RWPE1 (cell line): ENCODE measurements around the gene MTSS2.
A peak's percentile ranks its signal among the peaks of the same experiment; 100 is the strongest.

Source experiments
- CTCF ChIA-PET: fragments of 350-600 bp; sonication (Branson Sonifier 250); formaldehyde crosslinking; extraction: SDS; loops from one replicate; lab custom pipeline; 2021; lab: Yijun Ruan, JAX
- POLR2A ChIA-PET: fragments of 400-600 bp; formaldehyde crosslinking; extraction: SDS; loops from one replicate; lab custom pipeline; 2020; ENCODE audit warnings: antibody characterized with exemption; ENCODE audit not compliant: low non-redundant PET; lab: Yijun Ruan, JAX
- DNase-seq: peaks from one replicate; pipeline ENCODE4 v3.0.0; 2012; ENCODE audit warnings: low spot score
- H3K27ac ChIP-seq: fragments of 450-650 bp; 2 replicates; pipeline ENCODE4 v1.5.1; 2017
- TF ChIP-seq, protein P1 (sequence below): fragments of 450-650 bp; conservative IDR thresholded peaks from 2 replicates; pipeline ENCODE4 v1.5.1; 2017; ENCODE audit warnings: low read depth, mild to moderate bottlenecking

The MTSS2 gene

GRCh38 chr16:70714581-70715054 lies 28.8 kb upstream of the MTSS2 start:
- DNase-seq = no peak
- CTCF ChIA-PET = interaction anchor here (0.6 to 1.9 kb wide), 7 partner anchors 12 to 57 kb away, joined by 3 to 11 read pairs (median 5); partner anchors contain the start of gene MTSS2
- POLR2A ChIA-PET = no interaction called here
- TF ChIP-seq, protein P1, sequence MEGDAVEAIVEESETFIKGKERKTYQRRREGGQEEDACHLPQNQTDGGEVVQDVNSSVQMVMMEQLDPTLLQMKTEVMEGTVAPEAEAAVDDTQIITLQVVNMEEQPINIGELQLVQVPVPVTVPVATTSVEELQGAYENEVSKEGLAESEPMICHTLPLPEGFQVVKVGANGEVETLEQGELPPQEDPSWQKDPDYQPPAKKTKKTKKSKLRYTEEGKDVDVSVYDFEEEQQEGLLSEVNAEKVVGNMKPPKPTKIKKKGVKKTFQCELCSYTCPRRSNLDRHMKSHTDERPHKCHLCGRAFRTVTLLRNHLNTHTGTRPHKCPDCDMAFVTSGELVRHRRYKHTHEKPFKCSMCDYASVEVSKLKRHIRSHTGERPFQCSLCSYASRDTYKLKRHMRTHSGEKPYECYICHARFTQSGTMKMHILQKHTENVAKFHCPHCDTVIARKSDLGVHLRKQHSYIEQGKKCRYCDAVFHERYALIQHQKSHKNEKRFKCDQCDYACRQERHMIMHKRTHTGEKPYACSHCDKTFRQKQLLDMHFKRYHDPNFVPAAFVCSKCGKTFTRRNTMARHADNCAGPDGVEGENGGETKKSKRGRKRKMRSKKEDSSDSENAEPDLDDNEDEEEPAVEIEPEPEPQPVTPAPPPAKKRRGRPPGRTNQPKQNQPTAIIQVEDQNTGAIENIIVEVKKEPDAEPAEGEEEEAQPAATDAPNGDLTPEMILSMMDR = no peak
- peak overlapping the region; percentile 100 for H3K27ac ChIP-seq

DNA sequence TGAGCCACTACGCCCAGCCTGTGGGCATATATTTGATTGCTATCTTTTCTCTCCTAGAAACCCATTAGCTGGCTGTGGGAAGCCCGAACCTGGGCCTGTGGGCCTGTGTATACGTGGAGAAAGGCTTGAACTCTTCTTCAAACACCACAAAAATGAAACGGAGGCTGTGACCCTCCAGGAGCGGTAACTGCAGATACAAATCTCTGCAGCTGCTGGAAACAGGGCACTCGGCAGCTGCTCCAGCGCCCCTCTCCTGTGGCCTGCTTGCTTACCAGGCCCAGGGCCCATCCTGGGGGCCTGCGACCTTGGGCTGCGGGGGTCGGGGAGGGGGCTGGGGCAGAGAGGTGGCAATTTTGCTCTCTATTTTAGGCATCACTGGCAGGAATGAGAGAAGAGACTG lies 28.0 kb upstream of the MTSS2 start:
- TF ChIP-seq, protein P1 = no peak
- ChIA-PET POLR2A (no interaction called here), CTCF (interaction anchor here (0.7 to 1.9 kb wide), 2 partner anchors 11 to 25 kb away, joined by 4 to 11 read pairs; no protein-coding TSS in a partner anchor)
- H3K27ac ChIP-seq = peak overlapping the region; percentile 100
- DNase-seq = no peak

- TF ChIP-seq, protein P1 = no peak
- ChIA-PET POLR2A (no interaction called here), CTCF (no interaction called here)
- peak overlapping the region; percentile 100 for H3K27ac ChIP-seq
- no peak for DNase-seq
These were observed 27.5 kb upstream of the MTSS2 start for GRCh38 chr16:70713342-70713741.

GRCh38 chr16:70712942-70713341 lies 27.1 kb upstream of the MTSS2 start:
- POLR2A ChIA-PET = no interaction called here
- TF ChIP-seq, protein P1 = no peak
- CTCF ChIA-PET = no interaction called here
- DNase-seq = no peak
- H3K27ac ChIP-seq = peak overlapping the region; percentile 100

DNA sequence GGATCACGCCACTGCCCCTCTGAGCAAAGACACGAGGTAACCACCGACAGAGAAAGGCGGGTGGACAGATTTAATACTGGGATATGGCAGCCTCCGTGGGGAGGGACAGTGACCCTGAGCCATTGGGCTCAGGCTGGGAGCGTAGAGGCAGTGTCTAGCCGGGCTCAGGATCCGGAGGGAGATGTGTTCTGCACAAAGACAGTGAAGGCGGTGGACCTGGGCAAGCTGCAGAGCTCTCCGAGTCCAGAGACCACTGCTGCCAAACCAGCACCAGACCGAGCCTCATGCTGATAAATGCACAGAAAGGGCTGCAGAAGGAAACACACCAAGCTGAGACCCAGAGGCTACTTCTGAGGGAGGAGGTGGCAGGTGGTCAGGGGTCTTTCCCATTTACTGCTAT lies 26.5 kb upstream of the MTSS2 start:
- DNase-seq = no peak
- ChIA-PET POLR2A (no interaction called here), CTCF (no interaction called here)
- H3K27ac ChIP-seq = peak overlapping the region; percentile 100
- TF ChIP-seq, protein P1 = no peak

DNA sequence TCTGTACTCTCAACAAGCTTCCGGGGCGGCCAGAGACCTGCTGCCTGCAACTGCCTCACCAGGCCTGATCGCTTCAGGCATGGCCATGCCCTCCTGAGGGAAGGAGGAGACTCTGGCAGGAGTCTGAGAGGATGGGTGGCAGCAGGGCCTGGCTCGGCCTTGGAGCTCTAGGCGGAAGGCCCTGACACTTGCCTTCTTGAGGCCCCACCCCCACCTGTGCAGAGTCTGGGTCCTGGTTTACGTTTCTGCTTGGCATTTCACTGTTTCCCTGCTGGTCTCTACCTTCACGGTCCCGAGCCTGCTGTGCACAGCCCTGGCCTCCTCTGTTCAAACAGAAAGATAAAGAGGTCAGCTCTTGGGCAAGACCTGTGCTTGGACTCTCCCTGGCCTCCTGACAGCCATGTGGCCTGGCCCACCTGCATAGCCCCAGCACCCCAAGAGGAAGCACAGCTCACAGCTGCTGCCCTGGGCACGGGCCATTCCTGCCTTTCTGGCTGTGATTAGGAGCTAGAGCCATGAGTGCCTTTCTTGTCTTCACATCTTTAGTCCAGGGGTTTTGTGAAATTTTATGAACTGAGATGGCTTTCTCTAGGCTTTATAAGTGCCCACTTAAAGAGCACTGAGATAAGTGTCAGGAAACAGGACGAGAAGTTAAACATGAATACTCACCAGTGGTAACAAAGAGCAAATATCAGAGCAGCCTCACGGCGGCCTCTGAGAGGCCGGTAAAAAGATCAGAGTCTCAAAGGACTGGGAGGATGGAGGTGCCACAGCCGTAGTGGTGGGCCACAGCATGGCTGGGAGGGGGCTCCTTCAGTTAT lies 25.6 kb upstream of the MTSS2 start:
- ChIA-PET POLR2A (no interaction called here), CTCF (no interaction called here)
- no peak for DNase-seq
- peak overlapping the region; percentile 100 for H3K27ac ChIP-seq
- TF ChIP-seq, protein P1 = no peak
